ENCODE results near the gene AGAP1.

The AGAP1 gene

DNA sequence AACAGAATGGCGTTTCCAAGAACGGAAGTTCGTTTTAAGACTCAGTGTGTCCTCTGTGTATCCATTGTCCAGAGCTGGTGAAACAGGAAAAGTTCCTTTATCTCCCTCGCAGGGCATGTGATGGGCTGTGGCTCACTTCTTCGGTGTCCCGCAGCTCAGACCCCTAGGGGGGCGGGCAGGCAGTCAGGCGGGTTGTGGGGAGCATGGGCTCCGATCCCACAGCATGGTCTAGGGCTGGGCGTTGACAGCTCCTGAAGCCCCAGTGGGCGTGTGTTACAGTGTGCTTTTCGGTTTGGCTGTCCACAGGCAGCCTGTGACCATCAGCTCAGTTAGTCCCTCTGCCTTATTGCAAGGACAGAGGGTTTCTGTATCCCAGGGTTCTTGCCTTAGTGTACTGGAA is 319.6 kb downstream of the AGAP1 start:
- no peak for DNase-seq (ENCODE audit: low spot score)

DNA sequence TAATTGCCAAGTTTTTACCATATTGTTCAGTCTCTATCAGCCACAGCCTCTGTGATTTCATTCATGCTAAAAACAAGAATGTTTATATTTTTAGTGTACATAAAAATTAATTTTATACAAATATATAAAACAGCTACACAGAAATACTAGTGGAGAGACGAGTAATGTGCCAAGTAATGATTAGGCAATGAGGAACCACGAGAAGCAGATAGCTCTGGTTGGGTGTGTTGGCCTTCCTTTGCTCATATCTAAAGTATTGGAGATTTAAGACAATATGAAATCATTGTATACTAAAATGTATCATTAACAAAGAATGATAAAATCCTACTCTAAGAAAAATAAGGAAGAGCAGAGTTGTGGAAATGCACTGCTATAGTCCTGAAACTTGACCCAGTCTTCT is 326.7 kb downstream of the AGAP1 start:
- DNase-seq (ENCODE audit: low spot score) = no peak

DNA sequence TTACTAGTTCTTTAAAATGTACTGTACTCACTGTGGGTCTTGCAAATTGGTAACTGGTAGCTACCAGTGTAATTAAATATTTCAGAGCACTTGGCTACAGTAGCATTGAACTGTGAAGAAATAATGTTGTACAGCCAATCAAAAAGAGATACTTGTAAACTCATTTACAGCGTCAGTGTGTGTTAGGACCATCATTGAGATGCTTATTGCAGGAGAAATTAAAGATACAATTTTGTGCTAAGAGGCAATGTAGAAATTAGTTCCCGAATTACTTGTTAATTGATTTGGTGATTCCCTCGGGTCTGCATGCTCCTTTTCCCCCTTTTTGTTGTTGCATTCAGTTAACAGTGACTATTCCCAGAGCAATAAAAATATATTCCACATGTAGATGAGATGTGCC is 330.5 kb downstream of the AGAP1 start:
- DNase-seq (ENCODE audit: low spot score) = no peak

DNA sequence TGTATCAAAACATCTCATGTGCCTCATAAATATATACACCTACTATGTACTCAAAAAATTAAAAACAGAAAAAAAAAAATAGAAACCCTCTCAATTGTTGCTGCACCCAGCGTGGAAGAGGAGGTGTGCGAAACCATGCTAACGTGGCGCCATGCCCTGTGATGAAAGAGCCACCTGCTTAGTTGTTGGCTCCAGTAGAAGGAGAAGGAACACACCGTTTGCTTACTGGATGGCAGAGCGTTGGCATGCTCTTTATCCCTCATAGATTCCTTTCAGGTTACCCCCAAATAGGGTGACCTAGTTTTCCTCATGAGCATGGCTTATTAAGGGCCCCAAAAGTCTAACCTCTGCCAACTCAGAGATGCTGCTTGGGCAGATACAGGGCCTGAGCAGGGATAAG is 332.1 kb downstream of the AGAP1 start:
- DNase-seq (ENCODE audit: low spot score) = no peak

DNA sequence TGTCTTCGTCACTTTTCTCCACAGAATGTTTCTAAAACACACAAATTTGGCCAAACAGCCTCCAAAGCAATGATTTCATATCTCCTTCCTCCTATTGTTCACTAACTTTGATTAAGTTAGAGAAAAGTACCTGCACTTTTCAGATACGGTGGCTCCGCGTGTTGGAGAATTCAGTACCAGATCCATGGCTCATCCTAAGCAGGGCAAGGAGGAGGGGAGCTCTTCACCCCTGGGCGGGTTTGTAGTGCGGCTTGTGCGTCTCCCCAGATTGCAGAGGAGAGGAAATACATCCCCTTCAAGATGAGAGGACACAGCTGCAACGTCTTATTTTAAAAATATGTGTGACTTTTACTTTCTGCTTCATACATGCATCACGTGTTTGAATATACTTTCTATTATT is 333.0 kb downstream of the AGAP1 start:
- DNase-seq (ENCODE audit: low spot score) = no peak

DNA sequence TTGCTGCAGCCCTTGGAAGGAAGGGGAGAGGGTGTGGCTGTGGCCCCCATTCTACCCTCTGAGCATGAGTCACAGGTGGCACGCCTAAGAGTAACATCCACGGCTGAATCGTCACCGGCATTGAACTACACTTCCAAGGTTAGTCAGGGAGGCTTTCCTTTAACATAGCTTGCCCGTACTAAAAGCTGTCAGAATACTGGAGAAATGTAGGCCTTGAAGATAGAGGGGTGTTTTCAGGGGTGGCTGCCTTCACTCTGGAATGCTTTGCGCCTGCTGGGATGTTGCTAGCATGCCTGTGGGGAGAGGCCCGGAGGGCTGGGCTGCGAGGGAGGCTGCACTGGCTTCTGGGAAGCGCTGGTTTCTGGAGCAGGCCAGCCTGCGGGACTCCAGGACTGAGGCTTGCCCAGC is 333.7 kb downstream of the AGAP1 start:
- no peak for DNase-seq (ENCODE audit: low spot score)

DNA sequence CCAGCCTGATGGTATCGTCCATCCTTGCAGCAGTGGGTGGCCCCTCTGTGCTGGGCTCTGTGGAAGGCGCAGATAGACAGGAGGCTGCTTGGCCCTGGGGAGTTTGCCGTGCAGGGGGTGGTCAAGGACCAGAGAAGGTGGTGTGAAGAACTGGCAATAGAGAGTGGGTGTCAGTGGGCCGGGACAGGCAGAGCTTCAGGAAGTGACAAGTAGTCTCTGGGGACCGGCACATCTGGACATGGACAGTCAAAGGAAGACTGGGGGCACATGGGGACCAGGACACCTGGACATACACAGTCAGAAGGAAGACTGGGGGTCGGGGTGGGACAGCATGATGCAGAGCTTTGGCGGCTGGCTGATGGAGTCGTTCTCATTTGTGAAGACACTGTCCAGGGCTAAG is 335.9 kb downstream of the AGAP1 start:
- DNase-seq (ENCODE audit: low spot score) = no peak

DNA sequence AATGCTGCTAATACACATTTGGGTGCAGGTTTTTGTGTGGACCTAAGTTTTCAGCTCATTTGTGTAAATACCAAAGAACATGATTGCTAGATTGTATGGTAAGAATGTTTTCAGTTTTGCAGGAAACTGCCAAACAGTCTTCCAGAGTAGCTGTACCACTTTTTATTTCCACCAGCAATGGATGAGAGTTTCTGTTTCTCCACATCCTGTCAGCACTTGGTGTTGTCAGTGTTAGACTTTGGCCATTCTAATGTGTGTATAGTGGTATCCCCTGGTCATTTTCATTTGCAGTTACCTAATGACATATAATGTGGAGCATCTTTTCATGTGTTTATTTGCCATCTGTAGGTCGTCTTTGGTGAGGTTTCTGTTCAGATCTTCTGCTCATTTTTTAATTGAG is 337.9 kb downstream of the AGAP1 start:
- no peak for DNase-seq (ENCODE audit: low spot score)

DNA sequence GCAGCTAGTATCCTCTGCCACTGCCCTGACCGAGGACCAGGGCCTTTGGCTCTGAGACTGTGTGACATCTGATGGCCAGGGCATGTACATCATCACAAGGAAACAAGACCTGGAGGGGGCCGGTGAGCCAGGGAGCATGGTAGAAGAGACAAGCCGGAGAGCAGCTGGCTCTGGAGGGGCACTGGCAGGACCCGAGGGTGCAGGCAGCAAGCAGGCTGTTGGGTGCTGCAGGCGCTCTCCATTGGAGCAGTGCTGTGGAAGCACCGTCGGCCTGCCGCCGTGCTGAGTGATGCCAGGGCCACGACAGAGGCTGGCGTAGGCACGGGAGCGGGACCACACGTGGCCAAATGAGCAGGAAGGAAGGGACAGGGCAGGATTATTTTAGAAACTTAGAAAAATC is 339.1 kb downstream of the AGAP1 start:
- DNase-seq (ENCODE audit: low spot score) = no peak

DNA sequence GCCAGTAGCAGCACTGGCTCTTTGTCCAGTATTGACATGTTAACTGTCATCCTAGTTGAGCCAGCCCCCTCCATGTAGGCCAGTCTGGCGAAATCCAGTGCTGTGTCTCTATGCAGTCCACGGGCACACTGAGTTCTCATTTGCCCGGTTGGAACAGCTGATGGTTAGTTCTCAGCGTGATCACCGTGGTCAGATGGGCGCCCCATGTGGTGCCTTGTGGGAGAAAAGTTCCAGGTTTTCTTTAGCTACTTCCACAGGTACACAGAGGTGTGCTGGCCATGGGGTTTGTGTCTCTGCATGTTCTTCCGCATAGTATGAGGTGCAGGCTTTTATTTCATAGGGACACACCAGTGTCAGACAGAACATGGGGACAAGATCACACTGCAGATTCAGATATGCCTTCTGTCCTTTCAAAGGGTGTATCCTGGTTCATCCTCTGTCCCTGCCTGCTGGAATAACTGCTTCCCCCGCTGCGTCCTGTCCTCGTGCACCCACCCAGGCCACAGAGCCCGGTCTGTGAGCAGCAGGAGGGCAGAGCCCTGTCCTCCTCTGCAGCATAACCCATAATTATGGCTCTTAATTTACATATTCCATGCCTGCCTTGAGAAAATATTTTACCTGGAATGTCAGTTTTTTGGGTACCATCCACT is 340.3 kb downstream of the AGAP1 start:
- no peak for DNase-seq (ENCODE audit: low spot score)

DNA sequence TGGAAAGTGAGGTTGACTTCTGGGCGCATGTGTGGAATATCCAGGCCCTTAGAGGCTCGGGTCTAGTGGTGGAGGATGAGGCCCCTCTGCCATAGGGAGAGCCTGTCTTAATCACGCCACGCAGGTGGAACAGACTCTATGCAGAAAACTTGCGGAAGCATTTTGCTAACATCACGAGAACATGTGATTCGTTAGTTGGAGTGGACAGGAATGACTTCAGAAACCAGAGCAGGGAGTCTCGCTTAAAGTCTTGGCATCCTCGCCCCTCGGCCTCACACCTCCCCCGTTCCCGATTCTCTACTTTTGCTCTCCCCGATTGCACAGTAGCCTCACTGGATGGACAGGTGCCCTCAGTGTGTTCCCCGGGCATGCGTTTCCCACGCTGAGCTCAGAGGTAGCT is 340.9 kb downstream of the AGAP1 start:
- DNase-seq (ENCODE audit: low spot score) = no peak

DNA sequence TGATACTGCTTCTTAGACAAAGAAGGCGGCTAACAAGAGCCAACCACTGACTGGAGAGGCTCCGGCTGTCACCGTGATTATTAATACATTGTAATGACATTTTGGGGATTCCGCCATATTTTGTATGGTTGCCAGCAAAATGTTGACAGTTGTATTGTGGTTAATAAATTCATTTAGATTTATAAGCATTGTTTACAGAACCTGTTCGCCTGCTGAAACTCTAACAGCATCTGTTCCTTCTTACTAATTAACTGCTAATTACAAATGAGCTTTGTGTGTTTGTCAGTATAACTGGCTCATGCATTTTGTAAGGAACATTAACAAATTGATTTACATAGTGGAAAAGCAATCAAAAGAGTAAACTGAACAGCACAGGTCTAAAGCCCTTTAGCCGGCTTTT is 342.0 kb downstream of the AGAP1 start:
- DNase-seq (ENCODE audit: low spot score) = no peak

DNA sequence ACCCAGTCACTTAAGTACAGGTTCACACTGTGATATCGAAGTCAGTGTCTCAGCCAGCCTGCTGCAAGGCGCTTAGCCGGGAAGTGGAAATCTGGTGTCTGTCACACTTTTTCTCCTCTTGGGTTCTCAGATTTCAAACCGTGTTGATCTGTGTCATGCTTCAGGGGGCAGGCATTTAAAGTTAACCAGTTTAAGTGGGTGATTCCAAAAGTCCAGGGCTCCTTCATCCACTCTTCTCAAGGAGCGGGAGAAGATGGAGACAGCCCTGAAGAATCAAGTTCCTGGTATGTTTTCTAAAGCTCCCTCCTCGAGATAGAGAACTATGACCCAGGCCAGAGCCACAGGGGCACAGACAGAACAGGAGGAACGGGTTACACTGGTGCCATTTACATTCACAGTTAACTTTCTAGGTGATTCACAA is 342.7 kb downstream of the AGAP1 start:
- DNase-seq (ENCODE audit: low spot score) = no peak

DNA sequence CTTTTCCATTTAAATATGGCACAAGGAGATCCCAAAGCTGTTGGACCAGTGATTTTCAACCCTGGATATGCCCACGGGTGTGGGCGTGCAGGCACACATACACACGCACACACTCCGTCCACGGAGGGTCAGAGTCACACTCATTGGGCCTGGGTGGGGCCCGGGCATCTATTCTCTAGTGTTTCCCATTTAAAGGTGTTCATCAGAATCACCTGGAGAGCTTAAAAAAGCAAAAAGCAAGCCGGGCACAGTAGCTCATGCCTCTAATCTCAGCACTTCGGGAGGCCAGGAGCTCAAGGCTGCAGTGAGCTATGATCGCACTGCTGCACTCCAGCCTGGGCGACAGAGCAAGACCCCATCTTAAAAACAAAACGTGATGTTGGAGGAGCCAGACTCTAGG is 345.4 kb downstream of the AGAP1 start:
- DNase-seq (ENCODE audit: low spot score) = no peak

DNA sequence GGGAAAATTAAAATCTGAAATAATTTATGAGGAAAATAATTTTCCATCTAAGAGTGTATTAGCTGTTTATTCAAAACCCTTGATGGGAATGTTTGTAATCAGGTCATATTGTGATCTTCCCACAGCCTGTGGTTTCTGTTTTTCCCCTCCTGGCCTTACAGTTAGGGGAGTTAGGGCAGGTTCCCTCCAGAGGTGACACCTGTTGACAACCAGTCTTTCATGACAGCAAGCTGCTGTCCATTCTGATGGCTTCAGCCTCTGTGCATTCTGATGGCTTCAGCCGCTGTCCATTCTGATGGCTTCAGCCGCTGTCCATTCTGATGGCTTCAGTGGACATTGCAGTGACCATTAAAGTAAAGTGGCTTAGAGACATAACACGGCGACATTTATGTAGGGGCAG is 346.1 kb downstream of the AGAP1 start:
- no peak for DNase-seq (ENCODE audit: low spot score)

DNA sequence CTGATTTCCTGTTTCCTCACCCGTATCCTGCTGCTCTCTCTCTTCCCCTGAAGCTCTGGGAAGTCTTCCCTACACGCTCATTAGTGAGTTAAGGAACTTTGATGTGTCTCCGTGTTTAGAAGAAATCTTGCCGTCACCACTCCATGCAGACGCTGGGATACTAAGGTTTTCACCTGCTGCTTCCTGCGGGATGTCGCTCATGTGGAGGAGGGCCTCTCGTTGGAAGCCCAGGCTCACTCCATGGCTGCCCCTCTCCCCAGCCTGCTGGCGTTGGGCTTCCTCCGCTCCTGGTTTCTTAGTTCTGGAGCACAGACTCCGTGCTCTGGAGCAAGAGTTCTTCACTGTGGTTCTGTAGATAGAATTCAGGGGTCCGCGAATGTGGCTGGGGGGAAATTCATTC is 348.0 kb downstream of the AGAP1 start:
- no peak for DNase-seq (ENCODE audit: low spot score)

DNA sequence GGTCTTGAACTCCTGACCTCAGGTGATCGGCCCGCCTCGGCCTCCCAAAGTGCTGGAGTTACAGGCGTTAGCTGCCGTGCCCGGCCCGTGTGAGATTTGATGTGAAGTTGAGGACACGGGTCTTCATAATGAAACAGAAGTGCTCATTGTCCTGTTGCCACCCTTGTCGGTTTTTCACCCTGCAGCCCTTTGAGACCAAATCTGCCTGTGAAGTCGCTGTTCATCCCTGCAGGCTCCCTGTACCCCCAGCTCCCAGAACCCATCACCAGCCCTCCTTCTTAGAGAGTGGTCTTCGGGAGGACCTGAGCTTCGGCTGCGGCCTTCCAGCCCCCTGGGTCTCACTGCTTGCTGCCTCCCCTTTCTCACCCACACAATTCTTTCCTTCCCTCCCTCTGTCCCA is 349.1 kb downstream of the AGAP1 start:
- DNase-seq (ENCODE audit: low spot score) = no peak

DNA sequence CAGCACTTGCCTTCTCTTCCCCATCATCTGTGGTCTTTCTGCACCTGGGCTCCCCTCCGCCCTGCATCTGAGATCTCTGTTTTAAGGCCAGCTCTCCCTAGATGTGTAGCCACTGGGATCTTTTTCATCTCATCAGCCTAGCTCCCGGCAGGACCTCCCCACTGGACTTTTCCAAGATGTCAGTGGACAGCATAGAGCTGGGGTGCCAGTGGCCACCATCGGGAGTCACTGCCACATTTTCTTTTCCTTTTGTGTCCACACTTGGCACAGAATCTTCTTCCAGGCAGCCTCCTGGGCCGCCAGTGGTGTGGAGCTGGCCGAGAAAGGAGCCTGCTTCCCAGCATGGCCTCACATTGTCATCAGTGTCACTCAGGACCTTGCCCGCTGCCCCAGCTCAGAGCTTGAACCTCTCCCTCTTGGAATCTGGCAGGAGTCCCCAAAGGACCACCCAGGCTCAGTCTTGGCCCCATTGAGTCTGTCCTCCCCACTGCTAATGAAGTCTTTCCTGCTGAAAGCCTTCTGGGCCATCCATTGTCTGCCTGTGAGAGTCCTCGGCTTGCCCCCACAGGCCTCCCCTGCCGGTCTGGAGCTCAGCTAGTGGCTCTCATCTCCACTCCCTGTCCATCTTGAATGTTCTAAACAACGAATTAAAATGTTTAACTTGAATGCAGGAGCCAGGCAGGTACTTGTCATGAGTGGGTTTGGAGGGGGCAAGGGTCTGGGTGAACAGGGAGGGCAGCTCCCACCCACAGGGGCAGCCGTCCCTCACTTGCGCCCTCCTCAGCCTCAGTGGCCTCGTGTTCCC is 349.9 kb downstream of the AGAP1 start:
- no peak for DNase-seq (ENCODE audit: low spot score)

DNA sequence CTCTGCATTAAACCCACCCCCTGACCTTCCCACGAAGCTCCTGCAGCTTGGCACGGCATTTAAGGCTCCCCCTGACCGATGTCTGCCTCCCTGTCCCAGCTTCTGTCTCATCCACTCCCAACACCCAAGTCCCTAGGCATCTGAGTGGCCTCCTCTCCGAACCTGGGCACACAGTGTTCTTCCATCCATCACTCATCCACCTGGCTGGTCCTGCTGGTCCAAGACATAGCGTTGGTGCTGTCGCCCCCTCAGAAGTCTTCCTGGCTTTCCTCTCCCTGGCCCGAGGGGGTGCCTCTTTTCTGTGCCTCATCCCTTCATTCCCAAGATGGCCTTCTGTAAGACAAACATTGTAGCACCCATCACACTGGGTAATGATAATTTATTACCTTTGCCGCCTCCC is 350.7 kb downstream of the AGAP1 start:
- DNase-seq (ENCODE audit: low spot score) = no peak

DNA sequence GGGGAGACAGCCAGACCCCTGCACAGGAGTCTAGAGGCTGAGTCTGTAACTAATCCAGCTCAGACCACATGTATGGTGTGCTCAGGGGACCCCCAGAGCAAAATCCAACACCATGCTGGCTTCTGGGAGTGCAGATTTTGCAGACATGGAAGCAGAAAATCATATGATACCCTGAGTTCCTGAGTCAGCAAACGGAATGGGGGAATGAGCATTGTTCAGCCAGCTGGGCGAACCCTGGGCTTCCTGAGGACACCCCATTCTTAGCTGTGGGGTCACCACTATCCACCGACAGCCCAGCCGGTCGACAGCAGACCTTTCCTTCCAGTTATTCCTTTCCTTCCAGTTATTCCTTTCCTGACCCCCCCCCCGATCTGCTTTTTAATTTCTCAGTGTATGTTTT is 351.4 kb downstream of the AGAP1 start:
- no peak for DNase-seq (ENCODE audit: low spot score)

DNA sequence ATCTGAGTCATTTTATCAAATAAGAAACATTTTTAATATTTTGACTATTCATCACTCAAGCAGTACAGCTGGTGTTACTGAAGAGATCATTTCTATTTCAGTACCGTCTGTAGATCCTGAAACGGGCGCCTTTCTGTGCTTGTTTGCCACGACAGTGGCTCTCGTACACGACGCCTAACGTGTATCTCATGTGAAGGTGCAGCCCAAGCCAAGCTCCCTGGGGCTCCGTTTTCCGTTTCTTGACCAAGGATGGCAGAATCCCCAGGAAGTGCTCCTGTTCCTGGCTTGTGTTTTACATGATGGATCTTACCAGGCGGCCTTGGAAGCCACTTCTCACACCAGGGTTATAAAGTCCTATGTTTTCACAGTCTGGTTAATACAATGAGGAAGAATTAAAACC is 353.7 kb downstream of the AGAP1 start:
- DNase-seq (ENCODE audit: low spot score) = no peak

DNA sequence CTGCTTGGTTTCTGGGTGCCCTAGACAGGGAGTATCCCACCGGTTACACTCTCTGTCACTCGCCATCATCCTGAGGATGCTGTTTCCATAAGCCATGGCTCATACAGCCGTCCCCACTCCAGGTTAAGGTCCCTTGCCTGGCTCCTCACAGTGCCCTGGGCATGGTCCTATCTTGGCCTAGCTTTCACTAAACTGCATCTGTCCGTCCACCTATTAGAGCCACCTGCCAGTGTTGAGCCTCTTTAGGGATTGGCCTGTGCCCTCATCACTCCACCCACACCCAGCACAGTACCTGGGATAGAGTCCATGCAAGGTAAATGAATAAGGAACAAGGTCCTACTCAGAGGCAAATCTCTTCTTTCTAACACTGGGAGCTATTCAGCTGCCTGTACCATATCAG is 354.2 kb downstream of the AGAP1 start:
- DNase-seq (ENCODE audit: low spot score) = no peak

DNA sequence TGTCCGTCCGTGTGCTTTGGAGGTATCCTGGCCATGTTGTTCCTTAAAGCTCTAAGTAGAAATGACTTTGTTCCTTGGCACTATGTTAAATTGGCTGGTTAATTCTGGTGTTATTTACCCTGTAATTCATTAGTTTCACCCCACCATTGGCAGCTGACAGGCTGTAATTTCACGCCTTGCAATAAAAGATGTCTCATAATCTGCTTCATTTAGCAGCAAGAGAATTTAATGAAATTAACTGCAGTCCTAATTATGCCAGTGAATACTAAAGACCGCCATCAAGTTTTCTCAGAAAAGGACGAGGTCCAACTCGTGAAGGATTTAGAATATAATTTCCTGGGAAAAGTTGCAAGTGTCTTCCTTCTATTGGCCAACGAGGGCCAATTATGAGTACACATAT is 355.1 kb downstream of the AGAP1 start:
- DNase-seq (ENCODE audit: low spot score) = no peak

DNA sequence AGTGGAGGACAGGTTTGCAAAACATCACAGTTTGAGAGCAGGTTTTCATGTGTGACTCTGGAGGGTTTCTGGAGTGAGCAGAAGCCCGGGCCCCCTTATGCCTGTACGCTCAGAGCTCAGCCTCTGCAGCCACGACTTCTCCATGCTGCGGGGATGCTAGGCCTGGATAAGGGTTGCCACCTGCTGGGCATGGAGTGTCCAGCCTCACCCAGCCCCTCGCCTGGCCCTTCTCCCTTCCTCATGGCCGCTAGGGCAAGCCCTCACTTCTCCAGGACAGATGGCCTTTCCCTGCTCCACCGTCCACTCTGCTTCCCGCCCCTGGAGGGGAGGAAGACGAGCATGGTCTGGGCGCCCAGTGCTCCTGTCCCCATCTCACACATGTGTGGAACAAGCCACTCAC is 355.6 kb downstream of the AGAP1 start:
- DNase-seq (ENCODE audit: low spot score) = no peak

All from HuH-7.5 (cell line).